ENCODE data around the gene TYRP1. TPM values are rescaled to one million over a fixed set of nuclear protein-coding genes. Genes with fewer than 3 reads are reported as not detected.

Gene TYRP1
- total RNA-seq, 4 donors from 2014 or later: 0.84 to 10.3 (median 1.6) TPM

GRCh38 chr9:12680341-12680740 is 12.8 kb upstream of the TYRP1 start:
- Histone ChIP-seq H3K4me3 (no peak overlapping the region), H3K27me3 (no peaks in the 10 kb centered on the region), H3K9me3 (no peaks in the 10 kb centered on the region), H3K36me3 (no peaks in the 10 kb centered on the region), H3K27ac (no peak overlapping the region), H3K4me1 (no peaks in the 10 kb centered on the region)
- ATAC-seq: no peak
- in situ Hi-C loops (cut with MboI; ENCODE audit: low sequenced_read_pairs in 4 of 4): no loop called here
- intact Hi-C loops (cut with DNase I; ENCODE audit: low total_unique reads): no loop called here
- TF ChIP-seq POLR2A (IDR thresholded peaks at IDR 0.05) (no peak), CTCF (IDR thresholded peaks at IDR 0.05 in 4 of 5, conservative IDR thresholded peaks at IDR 0.05 in 1 of 5) (no peak)
- no peak for DNase-seq

GRCh38 chr9:12680757-12681156 is 12.4 kb upstream of the TYRP1 start:
- Histone ChIP-seq H3K4me1 (no peaks in the 10 kb centered on the region), H3K36me3 (no peaks in the 10 kb centered on the region), H3K27me3 (no peaks in the 10 kb centered on the region), H3K4me3 (no peak overlapping the region), H3K27ac (no peak overlapping the region), H3K9me3 (no peaks in the 10 kb centered on the region)
- ATAC-seq (no peak), DNase-seq (no peak)
- intact Hi-C loops (cut with DNase I; ENCODE audit: low total_unique reads) (no loop called here), in situ Hi-C loops (cut with MboI; ENCODE audit: low sequenced_read_pairs in 4 of 4) (no loop called here)
- TF ChIP-seq POLR2A (IDR thresholded peaks at IDR 0.05) (no peak), CTCF (IDR thresholded peaks at IDR 0.05 in 4 of 5, conservative IDR thresholded peaks at IDR 0.05 in 1 of 5) (no peak)

- intact Hi-C loops (cut with DNase I; ENCODE audit: low total_unique reads): no loop called here
- no peak for DNase-seq
- no peaks in the 10 kb centered on the region for H3K27me3 ChIP-seq
These were observed 11.6 kb upstream of the TYRP1 start for GRCh38 chr9:12681620-12682019.

GRCh38 chr9:12684974-12685373 is 8.2 kb upstream of the TYRP1 start:
- in situ Hi-C loops (cut with MboI; ENCODE audit: low sequenced_read_pairs in 4 of 4): no loop called here
- H3K4me1 ChIP-seq: no peaks in the 10 kb centered on the region
- intact Hi-C loops (cut with DNase I; ENCODE audit: low total_unique reads): no loop called here
- H3K9me3 ChIP-seq: no peaks in the 10 kb centered on the region
- H3K27ac ChIP-seq: no peak overlapping the region
- ATAC-seq (no peak), DNase-seq (no peak)
- H3K27me3 ChIP-seq: no peaks in the 10 kb centered on the region
- no peak overlapping the region for H3K4me3 ChIP-seq
- H3K36me3 ChIP-seq: no peaks in the 10 kb centered on the region
- TF ChIP-seq POLR2A (IDR thresholded peaks at IDR 0.05) (no peak), CTCF (IDR thresholded peaks at IDR 0.05 in 4 of 5, conservative IDR thresholded peaks at IDR 0.05 in 1 of 5) (no peak)

More at GRCh38 chr9:12681620-12682019, 11.6 kb upstream of the TYRP1 start:
- Histone ChIP-seq H3K27ac (no peak overlapping the region), H3K4me1 (no peaks in the 10 kb centered on the region), H3K36me3 (no peaks in the 10 kb centered on the region), H3K4me3 (no peak overlapping the region), H3K9me3 (no peaks in the 10 kb centered on the region)
- ATAC-seq: no peak
- no peak for TF ChIP-seq CTCF (IDR thresholded peaks at IDR 0.05 in 4 of 5, conservative IDR thresholded peaks at IDR 0.05 in 1 of 5)
- no peak for TF ChIP-seq POLR2A (IDR thresholded peaks at IDR 0.05)
- in situ Hi-C loops (cut with MboI; ENCODE audit: low sequenced_read_pairs in 4 of 4): no loop called here

- no peaks in the 10 kb centered on the region for H3K9me3 ChIP-seq
- H3K4me1 ChIP-seq: no peaks in the 10 kb centered on the region
- H3K27ac ChIP-seq: no peak overlapping the region
- ATAC-seq: no peak
- intact Hi-C loops (cut with DNase I; ENCODE audit: low total_unique reads): no loop called here
- in situ Hi-C loops (cut with MboI; ENCODE audit: low sequenced_read_pairs in 4 of 4): no loop called here
- TF ChIP-seq CTCF (IDR thresholded peaks at IDR 0.05 in 4 of 5, conservative IDR thresholded peaks at IDR 0.05 in 1 of 5): no peak
- TF ChIP-seq POLR2A (IDR thresholded peaks at IDR 0.05): no peak
- no peak overlapping the region for H3K4me3 ChIP-seq
- no peaks in the 10 kb centered on the region for H3K27me3 ChIP-seq
- H3K36me3 ChIP-seq: no peaks in the 10 kb centered on the region
- DNase-seq: no peak
These were observed 4.0 kb upstream of the TYRP1 start for GRCh38 chr9:12689233-12689632.
